Choroid plexus epithelial cell (primary cell): ENCODE results near the gene GLRX2.
A peak's percentile ranks its signal among the peaks of the same experiment; 100 is the strongest.

Source experiments
- DNase-seq: peaks from one replicate; pipeline ENCODE4 v3.0.0-alpha.2; 2010; ENCODE audit warnings: low read depth
- H3K4me3 ChIP-seq: 2 replicates; pipeline ENCODE4 v1.5.1; 2011; ENCODE audit warnings: low read depth, mild to moderate bottlenecking, control low read depth, low read length, moderate library complexity
- CTCF ChIP-seq: conservative IDR thresholded peaks from 2 replicates; pipeline ENCODE4 v1.5.1; 2011; ENCODE audit warnings: low read depth, mild to moderate bottlenecking, control low read depth, inconsistent platforms, low read length, moderate library complexity

Gene GLRX2

DNA sequence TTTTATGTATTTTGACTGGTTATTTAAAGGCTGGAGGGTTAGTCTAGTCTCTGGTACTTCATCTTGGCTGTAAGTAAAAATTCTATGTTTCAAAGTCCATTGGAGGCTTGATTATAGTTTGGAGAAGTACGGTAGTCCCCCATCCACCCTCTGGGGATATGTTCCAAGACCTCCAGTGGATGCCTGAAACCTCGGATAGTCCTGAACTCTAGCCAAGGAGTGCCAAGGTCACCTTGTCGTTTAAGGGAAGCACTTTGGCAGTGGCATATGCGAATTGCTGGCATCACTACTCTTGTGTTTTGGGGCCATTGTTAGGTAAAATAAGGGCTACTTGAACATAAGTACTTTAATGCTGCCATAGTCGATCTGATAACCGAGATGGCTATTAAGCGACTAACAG, 35.0 kb upstream of the GLRX2 start:
- H3K4me3 ChIP-seq, result no peak overlapping the region
- TF ChIP-seq CTCF, result no peak
- no peak for DNase-seq

GRCh38 chr1:193131266-193131860, 26.1 kb upstream of the GLRX2 start:
- no peak for DNase-seq
- no peak overlapping the region for H3K4me3 ChIP-seq
- TF ChIP-seq CTCF, result no peak

DNA sequence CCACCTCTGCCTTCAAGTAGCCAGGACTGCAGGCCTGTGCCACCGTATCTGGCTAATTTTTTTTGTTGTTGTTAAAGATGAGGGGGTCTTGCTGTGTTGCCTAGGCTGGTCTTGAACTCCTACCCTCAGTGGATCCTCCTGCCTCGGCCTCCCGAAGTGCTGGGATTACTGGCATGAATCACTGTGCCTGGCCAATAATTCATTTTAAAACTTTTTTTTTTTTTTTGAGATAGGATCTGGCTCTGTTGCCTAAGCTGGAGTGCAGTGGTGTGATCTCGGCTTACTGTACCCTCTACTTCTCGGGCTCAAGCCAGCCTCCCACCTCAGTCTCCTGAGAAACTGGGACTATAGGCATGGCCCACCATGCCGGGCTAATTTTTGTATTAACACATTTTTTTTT, 20.2 kb upstream of the GLRX2 start:
- H3K4me3 ChIP-seq, result no peak overlapping the region
- DNase-seq, result no peak
- no peak for TF ChIP-seq CTCF

- no peak for TF ChIP-seq CTCF
- H3K4me3 ChIP-seq, result peak overlapping the region; percentile 9
- DNase-seq, result no peak
These were observed 18.5 kb upstream of the GLRX2 start for GRCh38 chr1:193123751-193124150.

- DNase-seq, result peak; percentile 96
- TF ChIP-seq CTCF, result peak; percentile 77
- H3K4me3 ChIP-seq, result peak within 1 kb of the TSS; percentile 92
These were observed 16.7 kb upstream of the GLRX2 start, which contains the start of gene CDC73 for GRCh38 chr1:193121616-193122593. TSS of gene CDC73 (plus strand) at chr1:193122031. CDS start at chr1:193122201, 170 bp downstream.

DNA sequence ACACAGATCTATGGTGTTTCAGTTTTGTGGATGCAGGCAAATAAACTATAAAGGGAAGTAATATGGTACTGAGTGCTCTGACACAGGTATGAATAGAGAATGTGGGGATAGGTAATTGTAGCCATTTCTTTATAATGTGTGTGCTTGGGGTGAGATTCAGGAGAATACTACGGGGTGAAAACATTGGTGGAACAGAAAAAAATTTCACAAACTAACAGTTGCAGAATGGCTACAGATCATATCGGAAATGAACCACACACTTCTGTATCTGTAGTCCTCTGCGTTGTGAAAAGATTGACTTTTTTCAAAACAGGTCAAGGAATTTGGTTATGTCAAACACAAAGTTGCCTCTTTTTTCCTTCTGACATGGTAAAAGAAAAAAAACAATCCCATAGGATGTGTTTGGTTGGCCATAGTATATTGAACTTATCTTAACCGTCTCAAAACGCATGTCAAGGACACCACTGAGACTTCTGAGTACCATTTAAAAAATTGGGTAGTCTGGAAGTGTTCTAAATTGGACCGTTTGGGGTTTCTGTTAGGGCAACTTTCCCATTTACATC, 15.5 kb upstream of the GLRX2 start:
- no peak for DNase-seq
- H3K4me3 ChIP-seq, result peak overlapping the region; percentile 92
- no peak for TF ChIP-seq CTCF
